Psoas muscle (tissue), 8 donors: Measurements from ENCODE around the gene SAMD13. TPM values are rescaled to one million over a fixed set of nuclear protein-coding genes. Genes with fewer than 3 reads are reported as not detected.

Source experiments
- ATAC-seq, 4 donors: fragments of 200-7000 bp; cut with Tn5 transposase; one replicate each; pipeline ENCODE4 v1.9.1; 2020; ENCODE audit warnings: moderate library complexity in 3 of 4, mild to moderate bottlenecking in 2 of 4
- DNase-seq, 2 donors: peaks; one replicate each; pipeline ENCODE4 v3.0.0-alpha.2; 2020
- H3K27ac ChIP-seq: fragments of 200-600 bp; one replicate; pipeline ENCODE4 v1.8.0; 2022
- H3K27me3 ChIP-seq, 3 donors: fragments of 200-600 bp in 1 of 3; one replicate each; pipeline versions ENCODE4 v1.6.1 to v1.8.0; 2013 to 2022; ENCODE audit warnings: low read length in 2 of 3, mild to moderate bottlenecking in 2 of 3, moderate library complexity in 1 of 3; ENCODE audit not compliant: insufficient read depth in 3 of 3
- H3K36me3 ChIP-seq, 2 donors: fragments of 200-600 bp in 1 of 2; one replicate each; pipeline versions ENCODE4 v1.6.1 to v1.8.0; 2013 to 2022; ENCODE audit warnings: low read depth in 1 of 2, mild to moderate bottlenecking in 1 of 2, moderate library complexity in 1 of 2; ENCODE audit not compliant: insufficient read depth in 1 of 2
- H3K4me1 ChIP-seq: fragments of 200-600 bp; one replicate; pipeline ENCODE4 v1.8.0; 2022
- H3K4me3 ChIP-seq: fragments of 200-600 bp; one replicate; pipeline ENCODE4 v1.8.0; 2022; ENCODE audit warnings: mild to moderate bottlenecking
- H3K9me3 ChIP-seq: fragments of 200-600 bp; one replicate; pipeline ENCODE4 v1.8.0; 2022
- WGBS, 3 donors: extraction: QIAGEN DNeasy Blood & Tissue Kit; methylation state at CpG; one replicate each; pipeline versions ENCODE4 v1.1.6 to v1.1.7; 2013; 5-methylcytosine and 5-hydroxymethylcytosine counted together
- intact Hi-C, 2 donors: fragments of 100-400 bp; cut with DNase I; formaldehyde crosslinking; loops; one replicate each; pipeline versions ENCODE4 v1.11.0 to v1.14.2; 2022
- polyA plus RNA-seq, 3 donors: library from polyadenylated mRNA; stranded (reverse); fragments of 200-250 nt; gene quantifications; one replicate each; pipeline ENCODE4 v1.2.3, GENCODE V29; 2013
- total RNA-seq, 4 donors: library from RNA; stranded (reverse); fragmentation: NEBNext Ultra II Directional in 2 of 4; extraction: Animal tissue kit (Norgen Biotek cat#: 25700) in 2 of 4; gene quantifications; one replicate each; pipeline versions ENCODE4 v1.2.1 to v1.2.4, GENCODE V29; 2021 to 2023
- TF ChIP-seq, protein P1 (sequence below): fragments of 200-600 bp; IDR thresholded peaks from one replicate; pipeline ENCODE4 v1.8.0; 2022; ENCODE audit warnings: antibody characterized with exemption
- donor health status: healthy with polysubstance abuse.
- donor health status: DM: no; HTN: no; CAD: no; lungs with moderate emphysema.
- donor health status: Bipolar disorder and iron deficiency.
- donor health status: healthy.
- donor health status: DM: yes; HTN: yes; CAD: no.
- donor health status: DM: no; HTN: no; CAD: no.
- donor health status: DM: no; HTN: no; CAD: no.
- donor health status: DM: yes; HTN: yes; CAD: no.

The SAMD13 gene
- total and polyA plus RNA-seq, 7 donors: 0.53 to 6.8 (median 1.7) TPM

DNA sequence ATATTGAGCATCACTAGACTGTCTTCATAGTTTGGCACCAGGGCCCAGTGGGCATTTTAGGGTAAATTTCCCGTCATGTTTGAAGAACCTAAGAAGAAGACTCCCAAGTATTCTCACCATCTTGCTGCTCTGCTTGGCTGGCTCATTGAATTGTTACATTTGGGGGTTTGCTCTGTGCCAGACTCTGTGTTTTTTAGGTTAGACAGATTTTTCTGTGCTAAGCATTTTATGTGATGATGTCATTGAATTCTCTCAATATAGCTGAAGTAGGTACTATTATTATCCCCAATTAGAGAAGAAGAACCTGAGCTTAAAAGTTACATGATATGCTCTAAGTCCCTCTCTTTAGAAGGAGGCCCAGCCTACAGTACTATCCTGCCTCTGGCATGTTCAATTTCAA is 68.8 kb downstream of the SAMD13 start:
- ATAC-seq (no peak), DNase-seq (no peak)
- intact Hi-C loops: loop anchor here in 1 of 2 donors (10.0 kb wide), 1 partner anchor 65 kb away; the partner anchor contains the start of gene SAMD13
- Histone ChIP-seq H3K4me3 (no peak overlapping the region), H3K36me3 (no peaks in the 10 kb centered on the region), H3K9me3 (no peaks in the 10 kb centered on the region), H3K4me1 (peaks cover 23% of the 10 kb centered on the region), H3K27ac (no peak overlapping the region), H3K27me3 (no peaks in the 10 kb centered on the region)
- 95 to 100% (median 95%) methylated on average over 1 of the region's 1 CpG for WGBS, 3 donors
- TF ChIP-seq, protein P1, sequence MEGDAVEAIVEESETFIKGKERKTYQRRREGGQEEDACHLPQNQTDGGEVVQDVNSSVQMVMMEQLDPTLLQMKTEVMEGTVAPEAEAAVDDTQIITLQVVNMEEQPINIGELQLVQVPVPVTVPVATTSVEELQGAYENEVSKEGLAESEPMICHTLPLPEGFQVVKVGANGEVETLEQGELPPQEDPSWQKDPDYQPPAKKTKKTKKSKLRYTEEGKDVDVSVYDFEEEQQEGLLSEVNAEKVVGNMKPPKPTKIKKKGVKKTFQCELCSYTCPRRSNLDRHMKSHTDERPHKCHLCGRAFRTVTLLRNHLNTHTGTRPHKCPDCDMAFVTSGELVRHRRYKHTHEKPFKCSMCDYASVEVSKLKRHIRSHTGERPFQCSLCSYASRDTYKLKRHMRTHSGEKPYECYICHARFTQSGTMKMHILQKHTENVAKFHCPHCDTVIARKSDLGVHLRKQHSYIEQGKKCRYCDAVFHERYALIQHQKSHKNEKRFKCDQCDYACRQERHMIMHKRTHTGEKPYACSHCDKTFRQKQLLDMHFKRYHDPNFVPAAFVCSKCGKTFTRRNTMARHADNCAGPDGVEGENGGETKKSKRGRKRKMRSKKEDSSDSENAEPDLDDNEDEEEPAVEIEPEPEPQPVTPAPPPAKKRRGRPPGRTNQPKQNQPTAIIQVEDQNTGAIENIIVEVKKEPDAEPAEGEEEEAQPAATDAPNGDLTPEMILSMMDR: no peak

DNA sequence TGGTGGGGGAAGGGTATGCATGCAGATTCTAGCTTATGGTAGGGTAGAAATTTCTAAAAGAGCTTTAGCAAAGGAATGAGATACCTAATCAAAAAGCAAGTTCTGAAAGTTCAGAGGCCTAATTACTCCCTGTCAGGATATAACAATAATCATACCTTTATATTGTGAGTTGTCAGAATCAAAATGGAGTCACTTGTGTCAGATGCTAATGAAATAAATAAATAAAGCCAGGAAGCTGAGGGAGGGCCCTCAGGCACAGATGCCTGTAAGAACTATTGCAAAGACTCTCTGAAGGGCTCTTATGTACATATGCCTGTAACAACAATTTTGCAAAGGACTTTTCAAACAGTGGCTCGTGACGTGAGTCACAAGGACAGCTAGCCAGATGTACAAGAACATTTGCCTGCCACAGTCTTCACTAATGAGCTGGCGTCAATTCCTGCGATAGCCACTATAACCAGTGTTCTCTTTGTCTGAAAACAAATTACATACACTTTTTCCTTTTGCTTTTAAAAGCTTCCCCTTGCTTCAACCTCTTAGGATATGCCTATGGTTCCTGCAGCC is 69.4 kb downstream of the SAMD13 start:
- TF ChIP-seq, protein P1: no peak
- Histone ChIP-seq H3K4me1 (peaks cover 23% of the 10 kb centered on the region), H3K27me3 (no peaks in the 10 kb centered on the region), H3K27ac (no peak overlapping the region), H3K9me3 (no peaks in the 10 kb centered on the region), H3K36me3 (no peaks in the 10 kb centered on the region), H3K4me3 (no peak overlapping the region)
- DNase-seq: no peak
- ATAC-seq: no peak
- intact Hi-C loops: loop anchor here in 1 of 2 donors (10.0 kb wide), 1 partner anchor 66 kb away; the partner anchor contains the start of gene SAMD13
- WGBS, 3 donors: 85 to 92% (median 88%) methylated on average over 4 of the region's 4 CpGs

DNA sequence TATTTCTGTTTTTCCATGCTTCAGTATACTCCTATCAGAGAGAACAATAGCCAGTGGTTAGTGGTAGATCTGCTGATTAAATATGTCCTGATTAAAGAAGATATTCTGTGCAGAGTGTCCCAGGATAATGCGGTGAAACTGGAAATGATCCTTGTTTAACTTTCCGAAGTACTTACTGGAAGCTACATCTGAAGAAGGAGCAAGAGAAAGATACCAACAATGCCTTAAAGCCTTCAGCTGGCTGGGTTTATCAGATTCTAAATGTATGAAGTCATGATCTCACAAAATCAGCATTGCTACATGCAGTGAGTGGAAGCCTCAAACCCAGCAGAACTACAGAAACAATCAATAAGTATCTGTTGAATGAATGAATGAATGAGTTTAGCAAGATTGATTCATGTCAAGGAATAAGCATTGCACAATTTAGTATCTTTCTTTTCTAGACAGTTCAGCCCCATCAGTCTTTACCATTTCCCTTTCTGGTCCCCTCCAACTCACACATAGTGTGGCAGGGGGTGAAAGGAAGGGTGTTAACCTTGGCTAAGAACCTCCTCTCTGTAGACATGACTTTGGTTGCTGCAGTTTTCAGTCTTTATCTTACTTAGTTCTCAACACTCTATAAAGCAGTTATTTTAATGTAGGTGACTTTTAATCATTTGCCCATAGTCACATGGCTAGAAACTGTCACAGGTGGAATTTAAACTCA is 72.1 kb downstream of the SAMD13 start:
- no peak for ATAC-seq
- intact Hi-C loops: loop anchor here in 1 of 2 donors (10.0 kb wide), 1 partner anchor 69 kb away; the partner anchor contains the start of gene SAMD13

DNA sequence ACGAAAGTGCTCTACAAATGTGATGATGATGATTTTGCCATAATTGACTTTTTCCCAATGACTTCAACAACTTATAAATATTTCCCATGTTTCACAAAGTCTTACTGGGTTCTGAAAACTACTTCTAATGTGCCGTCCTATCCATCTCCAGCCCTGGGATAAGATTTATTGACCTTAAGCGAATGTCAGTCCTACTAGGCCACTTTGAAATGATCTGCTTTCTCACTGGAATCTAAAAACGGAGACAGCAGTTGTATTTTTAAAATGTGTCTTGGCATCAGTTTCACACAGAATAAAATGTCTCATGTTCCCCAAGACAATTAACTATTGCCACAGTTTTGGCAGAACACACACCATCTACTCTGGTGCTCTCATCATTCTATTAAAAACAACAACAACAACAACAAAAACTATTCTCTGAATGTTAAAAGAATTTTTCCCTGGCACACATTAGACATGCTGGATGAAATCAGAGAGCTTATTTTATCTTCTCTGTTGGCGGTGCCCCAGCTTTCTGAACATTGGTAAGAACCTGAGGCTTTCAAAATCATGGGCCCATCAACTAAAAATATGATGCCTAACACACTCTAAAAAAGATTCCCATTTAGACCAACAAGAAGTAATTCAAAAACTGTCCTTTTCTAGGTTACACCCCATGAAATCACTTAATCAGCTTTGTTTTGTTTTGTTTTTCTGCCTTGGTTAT is 73.6 kb downstream of the SAMD13 start:
- intact Hi-C loops: loop anchor here in 1 of 2 donors (10.0 kb wide), 1 partner anchor 70 kb away; the partner anchor contains the start of gene SAMD13
- WGBS, 3 donors: 26 to 32% (median 27%) methylated on average over 5 of the region's 5 CpGs
- Histone ChIP-seq H3K27me3 (no peaks in the 10 kb centered on the region), H3K36me3 (no peaks in the 10 kb centered on the region), H3K4me3 (no peak overlapping the region), H3K4me1 (peaks cover 32% of the 10 kb centered on the region), H3K9me3 (no peaks in the 10 kb centered on the region), H3K27ac (peak overlapping the region; percentile 65)
- ATAC-seq: peak; percentile 78 to 88 (median 82)
- TF ChIP-seq, protein P1: no peak
- peak; percentile 27 to 69 for DNase-seq

More for the DNA sequence above, 72.1 kb downstream of the SAMD13 start:
- no peaks in the 10 kb centered on the region for H3K36me3 ChIP-seq
- DNase-seq: no peak
- H3K27me3 ChIP-seq: no peaks in the 10 kb centered on the region
- no peaks in the 10 kb centered on the region for H3K9me3 ChIP-seq
- H3K4me1 ChIP-seq: peaks cover 32% of the 10 kb centered on the region
- H3K4me3 ChIP-seq: no peak overlapping the region
- 17 to 29% (median 23%) methylated on average over 2 of the region's 2 CpGs for WGBS, 3 donors
- TF ChIP-seq, protein P1: no peak
- no peak overlapping the region for H3K27ac ChIP-seq
